ENCODE measurements around the gene SCUBE1. TPM values are rescaled to one million over a fixed set of nuclear protein-coding genes. Genes with fewer than 3 reads are reported as not detected.
A peak's percentile ranks its signal among the peaks of the same experiment; 100 is the strongest.

Gene SCUBE1
- total and polyA plus RNA-seq, 11 donors = 0.04 to 0.40 (median 0.24) TPM; not detected in 1

GRCh38 chr22:43239193-43239780 lies 103.9 kb downstream of the SCUBE1 start:
- H3K4me1 ChIP-seq = peaks cover 0 to 43% (median 15%) of the 10 kb centered on the region in 12 donors
- peaks cover 0 to 8% (median 0%) of the 10 kb centered on the region in 9 donors for H3K27me3 ChIP-seq
- WGBS, 4 donors = 18 to 37% (median 29%) methylated on average over 7 of the region's 7 CpGs
- intact Hi-C loops (cut with DNase I) = loop anchor here in 4 of 10 donors (2.0 to 10.0 kb wide), 4 partner anchors 106 to 586 kb away; partner anchors contain the start of gene SCUBE1 (in 2 of the 4)
- H3K4me3 ChIP-seq = no peak overlapping the region
- ATAC-seq (peak in 1 of 4 donors; percentile 11), DNase-seq (peak in 3 of 5 donors; percentile 28 to 54 (median 30))
- H3K27ac ChIP-seq = no peak overlapping the region
- H3K9me3 ChIP-seq = no peaks in the 10 kb centered on the region
- TF ChIP-seq CTCF (IDR thresholded peaks at IDR 0.05) = no peak
- TF ChIP-seq POLR2A (IDR thresholded peaks at IDR 0.05) = no peak
- no peaks in the 10 kb centered on the region for H3K36me3 ChIP-seq

- H3K9me3 ChIP-seq = no peaks in the 10 kb centered on the region
- H3K4me1 ChIP-seq = peaks cover 0 to 43% (median 15%) of the 10 kb centered on the region in 12 donors
- H3K27me3 ChIP-seq = peaks cover 0 to 8% (median 0%) of the 10 kb centered on the region in 9 donors
- peak in 1 of 5 donors; percentile 40 for DNase-seq
- H3K36me3 ChIP-seq = no peaks in the 10 kb centered on the region
- WGBS, 4 donors = 48 to 64% (median 56%) methylated on average over 11 to 19 of the region's 19 CpGs
- no peak overlapping the region for H3K27ac ChIP-seq
- no peak for TF ChIP-seq CTCF (IDR thresholded peaks at IDR 0.05)
- no peak for TF ChIP-seq POLR2A (IDR thresholded peaks at IDR 0.05)
- intact Hi-C loops (cut with DNase I) = loop anchor here in 4 of 10 donors (2.0 to 10.0 kb wide), 4 partner anchors 106 to 586 kb away; partner anchors contain the start of gene SCUBE1 (in 2 of the 4)
- ATAC-seq = peak in 2 of 4 donors; percentile 11 to 26
- H3K4me3 ChIP-seq = no peak overlapping the region
Measured at GRCh38 chr22:43238526-43239006, 104.6 kb downstream of the SCUBE1 start.

- TF ChIP-seq CTCF (IDR thresholded peaks at IDR 0.05) = no peak
- TF ChIP-seq POLR2A (IDR thresholded peaks at IDR 0.05) = no peak
- Histone ChIP-seq H3K4me1 (peaks cover 0 to 43% (median 15%) of the 10 kb centered on the region in 12 donors), H3K27me3 (peaks cover 0 to 8% (median 0%) of the 10 kb centered on the region in 9 donors), H3K36me3 (no peaks in the 10 kb centered on the region), H3K27ac (peak overlapping the region in 1 of 12 donors; percentile 16), H3K9me3 (no peaks in the 10 kb centered on the region), H3K4me3 (no peak overlapping the region)
- DNase-seq (no peak), ATAC-seq (no peak)
- intact Hi-C loops (cut with DNase I) = loop anchor here in 3 of 10 donors (10.0 kb wide), 3 partner anchors 108 to 588 kb away; partner anchors contain the start of gene SCUBE1 (in 2 of the 3)
- 67 to 70% (median 68%) methylated on average over 9 of the region's 9 CpGs for WGBS, 4 donors
Measured at GRCh38 chr22:43237280-43237679, 105.9 kb downstream of the SCUBE1 start.
